H9 (cell line): Measurements from ENCODE around the gene AGXT. TPM values are rescaled to one million over a fixed set of nuclear protein-coding genes. Genes with fewer than 3 reads are reported as not detected.

Experiments
- DNase-seq: peaks from one replicate; pipeline ENCODE4 v3.0.0-alpha.2; 2017
- H2AFZ ChIP-seq: one replicate; pipeline ENCODE4 v1.6.1; 2013; ENCODE audit warnings: mild to moderate bottlenecking, low read length, control low read depth, moderate library complexity
- H2AK5ac ChIP-seq: 2 replicates; pipeline ENCODE4 v1.6.1; 2013; ENCODE audit warnings: low read length, control low read depth, mixed read lengths; ENCODE audit not compliant: insufficient read length
- H2BK120ac ChIP-seq: one replicate; pipeline ENCODE4 v1.6.1; 2013; ENCODE audit warnings: low read depth, mild to moderate bottlenecking, low read length, control low read depth, inconsistent platforms; ENCODE audit not compliant: poor library complexity, severe bottlenecking
- H2BK12ac ChIP-seq: 2 replicates; pipeline ENCODE4 v1.6.1; 2013; ENCODE audit warnings: low read length, control low read depth, mixed read lengths, low read depth; ENCODE audit not compliant: insufficient read length
- H2BK15ac ChIP-seq: 2 replicates; pipeline ENCODE4 v1.6.1; 2013; ENCODE audit warnings: low read depth, low read length, control low read depth
- H2BK20ac ChIP-seq: one replicate; pipeline ENCODE4 v1.6.1; 2013; ENCODE audit warnings: low read depth, mild to moderate bottlenecking, low read length, control low read depth, inconsistent platforms; ENCODE audit not compliant: poor library complexity, severe bottlenecking
- H2BK5ac ChIP-seq: 2 replicates; pipeline ENCODE4 v1.6.1; 2013; ENCODE audit warnings: low read length, control low read depth, mixed read lengths; ENCODE audit not compliant: insufficient read length
- H3K14ac ChIP-seq: 2 replicates; pipeline ENCODE4 v1.6.1; 2013; ENCODE audit warnings: low read length, control low read depth; ENCODE audit not compliant: insufficient read depth
- H3K18ac ChIP-seq: 2 replicates; pipeline ENCODE4 v1.6.1; 2013; ENCODE audit warnings: low read depth, mild to moderate bottlenecking, mixed read lengths, low read length, control low read depth; ENCODE audit not compliant: insufficient read length
- H3K23ac ChIP-seq: 2 replicates; pipeline ENCODE4 v1.6.1; 2013; ENCODE audit warnings: low read length, control low read depth, mixed read lengths, low read depth; ENCODE audit not compliant: insufficient read length
- H3K23me2 ChIP-seq: 2 replicates; pipeline ENCODE4 v1.6.1; 2013; ENCODE audit warnings: low read depth, mild to moderate bottlenecking, mixed read lengths, low read length, control low read depth; ENCODE audit not compliant: insufficient read length, poor library complexity, severe bottlenecking
- H3K27ac ChIP-seq: 2 replicates; pipeline ENCODE4 v1.5.1; 2013; ENCODE audit warnings: low read length, control low read depth, mixed read lengths, low read depth; ENCODE audit not compliant: insufficient read length
- H3K27me3 ChIP-seq: 2 replicates; pipeline ENCODE4 v1.6.1; 2013; ENCODE audit warnings: low read length, control low read depth, inconsistent platforms; ENCODE audit not compliant: insufficient read depth
- H3K4ac ChIP-seq: 2 replicates; pipeline ENCODE4 v1.6.1; 2013; ENCODE audit warnings: low read depth, mild to moderate bottlenecking, control low read depth, inconsistent platforms, low read length, moderate library complexity
- H3K4me1 ChIP-seq: 2 replicates; pipeline ENCODE4 v1.6.1; 2013; ENCODE audit warnings: low read length, control low read depth, inconsistent platforms; ENCODE audit not compliant: insufficient read depth
- H3K4me2 ChIP-seq: 2 replicates; pipeline ENCODE4 v1.6.1; 2013; ENCODE audit warnings: low read length, control low read depth, mixed read lengths; ENCODE audit not compliant: insufficient read length, insufficient read depth
- H3K56ac ChIP-seq: 2 replicates; pipeline ENCODE4 v1.6.1; 2013; ENCODE audit warnings: low read depth, mild to moderate bottlenecking, mixed read lengths, low read length, control low read depth; ENCODE audit not compliant: insufficient read length
- H3K79me1 ChIP-seq: 2 replicates; pipeline ENCODE4 v1.6.1; 2013; ENCODE audit warnings: low read depth, mild to moderate bottlenecking, moderate library complexity, low read length, control low read depth, inconsistent platforms; ENCODE audit not compliant: insufficient read depth, poor library complexity, severe bottlenecking
- H3K79me2 ChIP-seq: 2 replicates; pipeline ENCODE4 v1.6.1; 2013; ENCODE audit warnings: low read length, control low read depth, inconsistent platforms; ENCODE audit not compliant: insufficient read depth
- H3K9ac ChIP-seq: 2 replicates; pipeline ENCODE4 v1.6.1; 2013; ENCODE audit warnings: low read length, control low read depth, mixed read lengths; ENCODE audit not compliant: insufficient read length; ENCODE audit errors: extremely low read depth
- H3K9me3 ChIP-seq: one replicate; pipeline ENCODE4 v1.6.1; 2013; ENCODE audit warnings: low read depth, low read length, inconsistent platforms; ENCODE audit not compliant: control insufficient read depth
- H3T11ph ChIP-seq: one replicate; pipeline ENCODE4 v1.6.1; 2013; ENCODE audit warnings: mild to moderate bottlenecking, low read length, control low read depth, inconsistent platforms
- H4K20me1 ChIP-seq: one replicate; pipeline ENCODE4 v1.6.1; 2013; ENCODE audit not compliant: control insufficient read depth, insufficient read length, insufficient read depth
- H4K5ac ChIP-seq: 2 replicates; pipeline ENCODE4 v1.6.1; 2013; ENCODE audit warnings: low read depth, mild to moderate bottlenecking, mixed read lengths, low read length, control low read depth; ENCODE audit not compliant: insufficient read length
- H4K8ac ChIP-seq: replicated peaks from 2 replicates; pipeline ENCODE4 v1.6.1; 2013; ENCODE audit warnings: low read length, control low read depth, mixed read lengths, low read depth; ENCODE audit not compliant: insufficient read length
- H4K91ac ChIP-seq: 2 replicates; pipeline ENCODE4 v1.6.1; 2013; ENCODE audit warnings: low read depth, mild to moderate bottlenecking, moderate library complexity, mixed read lengths, low read length, control low read depth; ENCODE audit not compliant: insufficient read length
- H3K27ac Mint-ChIP-seq, 3 experiments: 2 replicates in 2 of 3; 3 replicates in 1 of 3; pipeline ENCODE4 v1.8.0; 2020 to 2021; ENCODE audit warnings: mixed read lengths in 3 of 3, mild to moderate bottlenecking in 1 of 3, moderate library complexity in 1 of 3
- H3K27me3 Mint-ChIP-seq: 2 replicates; pipeline ENCODE4 v1.8.0; 2021; ENCODE audit warnings: low read depth, mild to moderate bottlenecking, moderate library complexity, mixed read lengths
- H3K36me3 Mint-ChIP-seq, 3 experiments: 2 replicates in 2 of 3; 3 replicates in 1 of 3; pipeline ENCODE4 v1.8.0; 2020 to 2021; ENCODE audit warnings: low read depth in 3 of 3, mixed read lengths in 3 of 3; ENCODE audit not compliant: insufficient read depth in 1 of 3
- H3K4me1 Mint-ChIP-seq, 2 experiments: 2 replicates each; pipeline ENCODE4 v1.8.0; 2020; ENCODE audit warnings: mixed read lengths in 2 of 2
- H3K4me3 Mint-ChIP-seq, 2 experiments: 2 replicates in 1 of 2; 3 replicates in 1 of 2; pipeline ENCODE4 v1.8.0; 2020 to 2021; ENCODE audit warnings: mild to moderate bottlenecking in 2 of 2, mixed read lengths in 2 of 2, moderate library complexity in 1 of 2
- H3K9me3 Mint-ChIP-seq, 2 experiments: 2 replicates in 1 of 2; 3 replicates in 1 of 2; pipeline ENCODE4 v1.8.0; 2020; ENCODE audit warnings: mild to moderate bottlenecking in 2 of 2, mixed read lengths in 2 of 2, moderate library complexity in 1 of 2
- CTCF ChIP-seq: fragments of 200-600 bp; sonication (generic); conservative IDR thresholded peaks from 3 replicates; pipeline ENCODE4 v1.8.0; 2021; ENCODE audit warnings: antibody characterized with exemption, mild to moderate bottlenecking
- whole genome bisulfite sequencing: extraction: QIAGEN DNeasy Blood & Tissue Kit; methylation state at CpG from one replicate; pipeline ENCODE4 v1.1.7; 2013; ENCODE audit warnings: missing lambda C conversion rate, low lambda C conversion rate, mixed read lengths; ENCODE audit not compliant: insufficient read length; ENCODE audit errors: extremely low coverage; 5-methylcytosine and 5-hydroxymethylcytosine counted together
- total RNA-seq: library from RNA; stranded (reverse); gene quantifications from 2 replicates; pipeline ENCODE4 v1.2.1, GENCODE V29; 2021

Gene AGXT
- total RNA-seq, 1 experiment from 2014 or later: not detected

GRCh38 chr2:240879105-240879504 lies 10.5 kb downstream of the AGXT start:
- Histone ChIP-seq H2BK20ac (no peak overlapping the region), H2BK15ac (no peak overlapping the region), H3K18ac (no peak overlapping the region), H3K79me2 (no peaks in the 10 kb centered on the region), H3K23me2 (no peaks in the 10 kb centered on the region), H3K9me3 (no peaks in the 10 kb centered on the region), H3K4ac (no peak overlapping the region), H3K79me1 (no peaks in the 10 kb centered on the region), H3K9ac (no peak overlapping the region), H3K4me1 (no peaks in the 10 kb centered on the region), H2BK5ac (no peak overlapping the region), H3K27ac (no peak overlapping the region), H3K56ac (no peak overlapping the region), H3K4me2 (no peak overlapping the region), H2AFZ (no peak overlapping the region), H3T11ph (no peak overlapping the region), H2AK5ac (no peak overlapping the region), H4K5ac (no peak overlapping the region), H2BK12ac (no peak overlapping the region), H3K23ac (no peak overlapping the region), H2BK120ac (no peak overlapping the region), H4K20me1 (no peaks in the 10 kb centered on the region), H4K91ac (no peak overlapping the region), H3K27me3 (no peaks in the 10 kb centered on the region), H3K14ac (no peak overlapping the region), H4K8ac (no peak overlapping the region)
- DNase-seq: no peak
- WGBS: no CpG with 5 or more reads among the region's 7 CpGs
- H3K27ac Mint-ChIP-seq: no peak overlapping the region; a peak in 1 of 7 replicates
- TF ChIP-seq CTCF: no peak
- H3K9me3 Mint-ChIP-seq: no peaks in the 10 kb centered on the region
- H3K36me3 Mint-ChIP-seq: no peaks in the 10 kb centered on the region
- H3K4me1 Mint-ChIP-seq: peaks cover 0 to 3% of the 10 kb centered on the region in 2 experiments; a peak in 1 of 4 replicates
- no peaks in the 10 kb centered on the region for H3K27me3 Mint-ChIP-seq
- H3K4me3 Mint-ChIP-seq: no peak overlapping the region
